Stomach (tissue), 4 donors: ENCODE results near the gene TJP1.

Experiments
- EP300 ChIP-seq: sonication (generic); formaldehyde crosslinking; IDR thresholded peaks from one replicate; pipeline ENCODE4 v1.6.1; 2017; ENCODE audit warnings: antibody characterized with exemption
- POLR2A ChIP-seq, 4 donors: fragments of 450-650 bp; IDR thresholded peaks; one replicate each; pipeline ENCODE4 v1.6.1; 2016; ENCODE audit warnings: antibody characterized with exemption in 4 of 4, control low read depth in 2 of 4, mild to moderate bottlenecking in 1 of 4, moderate library complexity in 1 of 4
- POLR2AphosphoS5 ChIP-seq, 3 donors: sonication (generic); formaldehyde crosslinking; IDR thresholded peaks; one replicate each; pipeline ENCODE4 v1.6.1; 2016; ENCODE audit warnings: antibody characterized with exemption in 3 of 3
- TF ChIP-seq, protein P1 (sequence below), 7 experiments: fragments of 450-650 bp in 4 of 7; fragments of 200-600 bp in 3 of 7; sonication (generic) in 3 of 7; IDR thresholded peaks; one replicate each; pipeline ENCODE4 v1.5.1; 2016 to 2019; ENCODE audit warnings: antibody characterized with exemption in 7 of 7, control low read depth in 2 of 7, mild to moderate bottlenecking in 1 of 7

DNA sequence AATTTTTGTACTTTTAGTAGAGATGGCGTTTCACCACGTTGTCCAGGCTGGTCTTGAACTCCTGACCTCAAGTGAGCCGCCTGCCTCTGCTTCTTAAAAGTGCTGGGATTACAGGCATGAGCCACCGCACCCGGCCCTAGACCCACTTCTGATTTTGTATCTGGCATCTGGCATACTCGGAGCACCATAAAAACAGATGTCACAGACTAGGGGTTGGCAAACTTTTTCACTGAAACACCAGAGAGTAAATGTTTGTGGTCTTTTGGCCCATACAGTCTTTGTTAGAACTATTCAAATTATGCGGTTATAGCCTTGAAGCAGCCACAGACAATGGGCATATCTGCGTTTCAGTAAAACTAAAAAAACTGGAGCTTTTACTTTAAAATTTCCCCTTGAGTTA, 110.7 kb downstream of the TJP1 start:
- TF ChIP-seq POLR2A (IDR thresholded peaks at IDR 0.05): no peak
- TF ChIP-seq, protein P1, sequence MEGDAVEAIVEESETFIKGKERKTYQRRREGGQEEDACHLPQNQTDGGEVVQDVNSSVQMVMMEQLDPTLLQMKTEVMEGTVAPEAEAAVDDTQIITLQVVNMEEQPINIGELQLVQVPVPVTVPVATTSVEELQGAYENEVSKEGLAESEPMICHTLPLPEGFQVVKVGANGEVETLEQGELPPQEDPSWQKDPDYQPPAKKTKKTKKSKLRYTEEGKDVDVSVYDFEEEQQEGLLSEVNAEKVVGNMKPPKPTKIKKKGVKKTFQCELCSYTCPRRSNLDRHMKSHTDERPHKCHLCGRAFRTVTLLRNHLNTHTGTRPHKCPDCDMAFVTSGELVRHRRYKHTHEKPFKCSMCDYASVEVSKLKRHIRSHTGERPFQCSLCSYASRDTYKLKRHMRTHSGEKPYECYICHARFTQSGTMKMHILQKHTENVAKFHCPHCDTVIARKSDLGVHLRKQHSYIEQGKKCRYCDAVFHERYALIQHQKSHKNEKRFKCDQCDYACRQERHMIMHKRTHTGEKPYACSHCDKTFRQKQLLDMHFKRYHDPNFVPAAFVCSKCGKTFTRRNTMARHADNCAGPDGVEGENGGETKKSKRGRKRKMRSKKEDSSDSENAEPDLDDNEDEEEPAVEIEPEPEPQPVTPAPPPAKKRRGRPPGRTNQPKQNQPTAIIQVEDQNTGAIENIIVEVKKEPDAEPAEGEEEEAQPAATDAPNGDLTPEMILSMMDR (IDR thresholded peaks at IDR 0.05): no peak
- no peak for TF ChIP-seq POLR2AphosphoS5 (IDR thresholded peaks at IDR 0.05)
- TF ChIP-seq EP300: no peak
